ENCODE results near the gene DNAJC24. TPM values are rescaled to one million over a fixed set of nuclear protein-coding genes. Genes with fewer than 3 reads are reported as not detected.
A peak's percentile ranks its signal among the peaks of the same experiment; 100 is the strongest.
"Not testable (repeated sequence)": the region's sequence is repeated elsewhere in the genome, so short reads cannot be mapped to it uniquely, and the experiment has no call there.

DNAJC24 gene, protein sequence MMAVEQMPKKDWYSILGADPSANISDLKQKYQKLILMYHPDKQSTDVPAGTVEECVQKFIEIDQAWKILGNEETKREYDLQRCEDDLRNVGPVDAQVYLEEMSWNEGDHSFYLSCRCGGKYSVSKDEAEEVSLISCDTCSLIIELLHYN
- total RNA-seq (15.6 TPM), polyA plus RNA-seq (ENCODE audit: insufficient read depth in 1 of 8, insufficient read length in 8 of 8, low replicate concordance in 1 of 8) (10 to 100 TPM; 11.7 to 18.1 (median 13.1) TPM)
- long read RNA-seq, donor 1, partial matches to known transcripts, result 0 of 2 reads
- long read RNA-seq, donor 1, other reads (novel, unspliced or antisense), result 0 of 2 reads
- long read RNA-seq, donor 2, result 0 reads
- long read RNA-seq, donor 3, partial matches to known transcripts, result 0 of 24 reads
- long read RNA-seq, donor 3, other reads (novel, unspliced or antisense), result 22 of 24 reads
- long read RNA-seq, donor 4, partial matches to known transcripts, result 0 of 5 reads
- long read RNA-seq, donor 4, other reads (novel, unspliced or antisense), result 0 of 5 reads
- long read RNA-seq, donor 5, transcript DNAJC24-202 (5 exons, 2,004 nt), result major isoform, 9 of 97 reads
- long read RNA-seq, donor 5, transcript DNAJC24-209 (3 exons, 2,745 nt), result minor isoform, 5 of 97 reads
- long read RNA-seq, donor 5, partial matches to known transcripts, result 16 of 97 reads
- long read RNA-seq, donor 5, other reads (novel, unspliced or antisense), result 67 of 97 reads
- long read RNA-seq, donor 6, partial matches to known transcripts, result 23 of 90 reads
- long read RNA-seq, donor 6, other reads (novel, unspliced or antisense), result 61 of 90 reads
- long read RNA-seq, donor 7, partial matches to known transcripts, result 29 of 108 reads
- long read RNA-seq, donor 7, other reads (novel, unspliced or antisense), result 73 of 108 reads
- long read RNA-seq, donor 8, partial matches to known transcripts, result 23 of 70 reads
- long read RNA-seq, donor 8, other reads (novel, unspliced or antisense), result 42 of 70 reads
- long read RNA-seq, donor 9, transcript DNAJC24-202 (5 exons, 2,004 nt), result major isoform, 5 of 39 reads
- long read RNA-seq, donor 9, partial matches to known transcripts, result 0 of 39 reads
- long read RNA-seq, donor 9, other reads (novel, unspliced or antisense), result 34 of 39 reads
- long read RNA-seq, donor 10, partial matches to known transcripts, result 0 of 84 reads
- long read RNA-seq, donor 10, other reads (novel, unspliced or antisense), result 82 of 84 reads
- long read RNA-seq, donor 11, partial matches to known transcripts, result 0 of 27 reads
- long read RNA-seq, donor 11, other reads (novel, unspliced or antisense), result 24 of 27 reads

- Histone ChIP-seq H3K9me3 (replicated peaks; ENCODE audit: control insufficient read depth, low read depth, low read length) (no peaks in the 10 kb centered on the region), H3K27me3 (ENCODE audit: control insufficient read depth, insufficient read depth, low read length) (peaks cover 3% of the 10 kb centered on the region), H3K27ac (ENCODE audit: low read length) (peak within 1 kb of the TSS; percentile 93), H3K36me3 (ENCODE audit: control insufficient read depth, insufficient read depth, low read length) (no peaks in the 10 kb centered on the region), H3K4me1 (ENCODE audit: control insufficient read depth, insufficient read depth, low read length) (peaks cover 5% of the 10 kb centered on the region), H3K4me3 (ENCODE audit: low read length) (peak within 1 kb of the TSS; percentile 88)
- DNase-seq, result peak; percentile 96
- under 1% methylated on average over 41 of the region's 53 CpGs for WGBS (ENCODE audit: insufficient coverage)
Observed at GRCh38 chr11:31369348-31370329, at the start of gene DNAJC24, which contains the start of gene DCDC1. Gene DNAJC24 (plus strand): TSS chr11:31369860. CDS start chr11:31370749, 889 bp downstream. Gene DCDC1 (minus strand): TSS chr11:31369739. CDS start chr11:31328280, 41,459 bp downstream.

DNA sequence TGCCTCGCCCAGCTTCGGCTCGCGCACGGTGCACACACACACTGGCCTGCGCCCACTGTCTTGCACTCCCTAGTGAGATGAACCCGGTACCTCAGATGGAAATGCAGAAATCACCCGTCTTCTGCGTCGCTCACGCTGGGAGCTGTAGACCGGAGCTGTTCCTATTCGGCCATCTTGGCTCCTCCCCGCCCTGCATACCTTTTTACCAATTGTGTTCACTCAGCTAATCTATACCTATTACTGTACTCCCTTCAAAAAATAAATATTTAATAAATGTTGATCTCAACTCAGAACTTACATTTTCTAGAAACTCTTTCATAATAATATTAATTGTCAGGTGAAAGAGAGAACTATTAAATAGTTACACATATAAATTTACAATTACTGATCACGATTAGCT is 48.2 kb upstream of the DNAJC24 start:
- H3K4me3 ChIP-seq (ENCODE audit: low read length); H3K27ac ChIP-seq (ENCODE audit: low read length); H3K4me1 ChIP-seq (ENCODE audit: control insufficient read depth, insufficient read depth, low read length); H3K9me3 ChIP-seq (replicated peaks; ENCODE audit: control insufficient read depth, low read depth, low read length); H3K36me3 ChIP-seq (ENCODE audit: control insufficient read depth, insufficient read depth, low read length); DNase-seq; H3K27me3 ChIP-seq (ENCODE audit: control insufficient read depth, insufficient read depth, low read length): not testable (repeated sequence)
- 98% methylated on average over 7 of the region's 15 CpGs for WGBS (ENCODE audit: insufficient coverage)

DNA sequence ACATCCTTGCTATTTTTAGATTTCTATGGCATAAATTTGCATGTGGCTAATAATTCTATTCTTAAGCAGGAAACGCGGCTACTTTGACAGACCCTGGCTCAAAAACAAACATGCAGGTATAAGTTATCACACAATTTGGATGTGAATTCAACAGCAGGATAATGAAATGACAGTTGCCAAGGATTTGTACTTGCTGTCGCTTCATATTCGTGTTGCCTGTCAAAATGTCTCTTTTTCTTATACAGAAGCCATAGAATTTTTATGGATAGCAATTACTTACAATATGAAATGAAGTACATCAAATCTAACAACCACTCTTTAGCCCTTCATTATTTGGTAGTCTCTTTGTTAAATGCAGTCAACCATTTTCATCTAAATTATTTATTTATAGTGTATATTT is 46.5 kb upstream of the DNAJC24 start:
- no CpG with 5 or more reads among the region's 4 CpGs for WGBS (ENCODE audit: insufficient coverage)
- no peak for DNase-seq
- Histone ChIP-seq H3K9me3 (replicated peaks; ENCODE audit: control insufficient read depth, low read depth, low read length) (no peaks in the 10 kb centered on the region), H3K4me3 (ENCODE audit: low read length) (no peak overlapping the region), H3K27ac (ENCODE audit: low read length) (no peak overlapping the region), H3K4me1 (ENCODE audit: control insufficient read depth, insufficient read depth, low read length) (no peaks in the 10 kb centered on the region), H3K27me3 (ENCODE audit: control insufficient read depth, insufficient read depth, low read length) (no peaks in the 10 kb centered on the region), H3K36me3 (ENCODE audit: control insufficient read depth, insufficient read depth, low read length) (no peaks in the 10 kb centered on the region)

- Histone ChIP-seq H3K36me3 (ENCODE audit: control insufficient read depth, insufficient read depth, low read length) (no peaks in the 10 kb centered on the region), H3K9me3 (replicated peaks; ENCODE audit: control insufficient read depth, low read depth, low read length) (no peaks in the 10 kb centered on the region), H3K4me3 (ENCODE audit: low read length) (no peak overlapping the region), H3K4me1 (ENCODE audit: control insufficient read depth, insufficient read depth, low read length) (no peaks in the 10 kb centered on the region), H3K27me3 (ENCODE audit: control insufficient read depth, insufficient read depth, low read length) (no peaks in the 10 kb centered on the region), H3K27ac (ENCODE audit: low read length) (no peak overlapping the region)
- DNase-seq, result peak; percentile 1
Observed at GRCh38 chr11:31325160-31325559, 44.5 kb upstream of the DNAJC24 start.

DNA sequence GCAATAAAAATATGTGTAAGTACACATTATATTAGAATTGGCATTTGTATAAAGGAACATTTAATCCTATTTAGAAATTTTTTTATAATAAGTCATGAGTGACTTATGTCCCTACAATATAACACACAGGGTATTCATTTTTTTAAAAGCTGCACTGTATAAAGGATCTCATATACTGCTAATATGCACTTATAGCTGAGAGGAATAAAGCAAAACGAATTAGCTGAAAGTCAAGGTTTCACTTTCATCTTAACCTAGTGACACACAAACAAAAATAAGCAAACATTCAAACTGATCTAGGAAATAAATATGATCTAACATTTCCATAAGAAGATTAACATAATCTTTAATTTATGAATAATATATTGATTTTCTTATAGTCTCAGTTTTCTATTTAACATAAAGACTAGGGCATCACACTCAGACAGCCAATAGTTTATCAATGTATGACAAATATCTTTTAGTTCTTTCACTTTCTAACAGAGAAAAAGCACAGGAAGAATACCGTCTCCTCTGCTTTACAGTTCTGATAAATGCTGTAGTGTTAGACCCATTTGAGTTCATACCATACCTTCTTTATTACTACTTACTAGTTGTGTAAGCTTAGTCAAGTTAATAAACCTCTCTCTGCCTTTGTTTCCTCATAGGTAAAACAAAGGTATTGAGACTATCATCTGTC is 43.1 kb upstream of the DNAJC24 start:
- H3K36me3 ChIP-seq (ENCODE audit: control insufficient read depth, insufficient read depth, low read length), result no peaks in the 10 kb centered on the region
- H3K4me3 ChIP-seq (ENCODE audit: low read length), result no peak overlapping the region
- no peaks in the 10 kb centered on the region for H3K4me1 ChIP-seq (ENCODE audit: control insufficient read depth, insufficient read depth, low read length)
- H3K27ac ChIP-seq (ENCODE audit: low read length), result no peak overlapping the region
- H3K27me3 ChIP-seq (ENCODE audit: control insufficient read depth, insufficient read depth, low read length), result no peaks in the 10 kb centered on the region
- no CpG with 5 or more reads among the region's 2 CpGs for WGBS (ENCODE audit: insufficient coverage)
- DNase-seq, result no peak
- no peaks in the 10 kb centered on the region for H3K9me3 ChIP-seq (replicated peaks; ENCODE audit: control insufficient read depth, low read depth, low read length)

DNA sequence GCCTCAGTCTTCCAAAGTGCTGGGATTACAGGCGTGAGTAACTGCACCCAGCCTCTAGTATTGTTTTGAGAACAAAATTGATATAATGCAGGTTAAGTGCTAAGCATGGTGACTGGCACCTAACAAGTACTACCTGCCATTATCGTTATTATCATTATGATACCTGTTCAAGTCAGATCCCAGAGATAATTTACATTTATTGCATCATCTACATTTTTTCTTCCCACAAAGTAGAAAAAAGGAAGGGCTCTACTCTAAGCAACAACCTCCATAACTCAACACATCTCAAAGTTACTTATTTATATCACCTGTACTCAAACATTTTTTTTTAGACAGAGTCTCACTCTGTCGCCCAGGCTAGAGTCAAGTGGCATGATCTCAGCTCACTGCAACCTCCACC is 42.2 kb upstream of the DNAJC24 start:
- H3K4me1 ChIP-seq (ENCODE audit: control insufficient read depth, insufficient read depth, low read length), result no peaks in the 10 kb centered on the region
- 75% methylated on average over 2 of the region's 3 CpGs for WGBS (ENCODE audit: insufficient coverage)

DNA sequence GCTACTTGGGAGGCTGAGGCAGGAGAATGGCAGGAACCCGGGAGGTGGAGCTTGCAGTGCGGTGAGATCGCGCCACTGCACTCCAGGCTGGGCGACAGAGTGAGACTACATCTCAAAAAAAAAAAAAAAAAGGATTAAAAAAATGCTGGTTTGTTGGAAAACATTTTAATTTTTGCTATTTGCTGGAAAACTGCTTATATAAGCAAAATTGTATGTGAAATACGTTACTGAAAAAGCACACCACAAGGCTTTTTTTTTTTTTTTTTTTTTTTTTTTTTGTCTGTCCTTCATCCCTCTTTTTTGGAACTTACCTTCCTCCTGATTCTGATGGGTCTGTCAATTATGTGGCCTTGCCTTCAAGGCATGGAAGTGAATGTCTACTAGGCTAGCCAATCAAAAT is 41.0 kb upstream of the DNAJC24 start:
- Histone ChIP-seq H3K27ac (ENCODE audit: low read length) (no peak overlapping the region), H3K4me1 (ENCODE audit: control insufficient read depth, insufficient read depth, low read length) (no peaks in the 10 kb centered on the region), H3K27me3 (ENCODE audit: control insufficient read depth, insufficient read depth, low read length) (no peaks in the 10 kb centered on the region), H3K9me3 (replicated peaks; ENCODE audit: control insufficient read depth, low read depth, low read length) (no peaks in the 10 kb centered on the region), H3K36me3 (ENCODE audit: control insufficient read depth, insufficient read depth, low read length) (no peaks in the 10 kb centered on the region), H3K4me3 (ENCODE audit: low read length) (no peak overlapping the region)
- no peak for DNase-seq
- no CpG with 5 or more reads among the region's 6 CpGs for WGBS (ENCODE audit: insufficient coverage)

More for the DNA sequence above, 42.2 kb upstream of the DNAJC24 start:
- Histone ChIP-seq H3K27ac (ENCODE audit: low read length) (no peak overlapping the region), H3K36me3 (ENCODE audit: control insufficient read depth, insufficient read depth, low read length) (no peaks in the 10 kb centered on the region), H3K27me3 (ENCODE audit: control insufficient read depth, insufficient read depth, low read length) (no peaks in the 10 kb centered on the region), H3K9me3 (replicated peaks; ENCODE audit: control insufficient read depth, low read depth, low read length) (no peaks in the 10 kb centered on the region), H3K4me3 (ENCODE audit: low read length) (no peak overlapping the region)
- no peak for DNase-seq

GRCh38 chr11:31337806-31338205 is 31.9 kb upstream of the DNAJC24 start:
- no peak overlapping the region for H3K4me3 ChIP-seq (ENCODE audit: low read length)
- H3K4me1 ChIP-seq (ENCODE audit: control insufficient read depth, insufficient read depth, low read length), result no peaks in the 10 kb centered on the region
- H3K27ac ChIP-seq (ENCODE audit: low read length), result no peak overlapping the region
- H3K9me3 ChIP-seq (replicated peaks; ENCODE audit: control insufficient read depth, low read depth, low read length), result peaks cover 3% of the 10 kb centered on the region
- WGBS (ENCODE audit: insufficient coverage), result 56% methylated on average over 1 of the region's 2 CpGs
- no peaks in the 10 kb centered on the region for H3K36me3 ChIP-seq (ENCODE audit: control insufficient read depth, insufficient read depth, low read length)
- H3K27me3 ChIP-seq (ENCODE audit: control insufficient read depth, insufficient read depth, low read length), result no peaks in the 10 kb centered on the region
- no peak for DNase-seq

All from muscle of leg (tissue), 16 donors.